GM18519 (cell line): ENCODE data around the gene MVK.

Experiments used
- ATAC-seq: cut with Tn5 transposase; IDR thresholded peaks from one replicate; pipeline ENCODE4 v1.9.1; 2021; ENCODE audit warnings: mild to moderate bottlenecking, moderate library complexity; ENCODE audit not compliant: unreplicated experiment, low FRiP score

The MVK gene

GRCh38 chr12:109626378-109627115 lies 53.0 kb downstream of the MVK start:
- no peak for ATAC-seq

GRCh38 chr12:109627633-109628032 lies 54.0 kb downstream of the MVK start:
- no peak for ATAC-seq

- no peak for ATAC-seq
Measured at GRCh38 chr12:109630107-109630506, 56.5 kb downstream of the MVK start.

GRCh38 chr12:109630815-109631214 lies 57.2 kb downstream of the MVK start:
- ATAC-seq, result no peak

- no peak for ATAC-seq
Measured at GRCh38 chr12:109631302-109631701, 57.7 kb downstream of the MVK start.

GRCh38 chr12:109631751-109632150 lies 58.2 kb downstream of the MVK start:
- no peak for ATAC-seq

GRCh38 chr12:109632342-109632741 lies 58.7 kb downstream of the MVK start:
- ATAC-seq, result no peak

- no peak for ATAC-seq
Measured at GRCh38 chr12:109635717-109636116, 62.1 kb downstream of the MVK start.

GRCh38 chr12:109637348-109637747 lies 63.8 kb downstream of the MVK start:
- ATAC-seq, result no peak

- no peak for ATAC-seq
Measured at GRCh38 chr12:109637996-109638395, 64.4 kb downstream of the MVK start.

GRCh38 chr12:109638735-109639134 lies 65.1 kb downstream of the MVK start:
- no peak for ATAC-seq

- ATAC-seq, result no peak
Measured at GRCh38 chr12:109639151-109639872, 65.7 kb downstream of the MVK start.

- ATAC-seq, result no peak
Measured at GRCh38 chr12:109640961-109641360, 67.4 kb downstream of the MVK start.

- no peak for ATAC-seq
Measured at GRCh38 chr12:109641422-109641821, 67.8 kb downstream of the MVK start.

GRCh38 chr12:109642506-109643132 lies 69.0 kb downstream of the MVK start:
- ATAC-seq, result no peak

- no peak for ATAC-seq
Measured at GRCh38 chr12:109645194-109645593, 71.6 kb downstream of the MVK start.

GRCh38 chr12:109645708-109646107 lies 72.1 kb downstream of the MVK start:
- no peak for ATAC-seq
